Uterus (tissue), 2 donors: ENCODE measurements around the gene SFPQ.

Experiments used
- CTCF ChIP-seq, 4 experiments: fragments of 200-600 bp in 2 of 4; fragments of 450-650 bp in 2 of 4; sonication (generic) in 2 of 4; IDR thresholded peaks; one replicate each; pipeline ENCODE4 v1.5.1; 2016 to 2019; ENCODE audit warnings: antibody characterized with exemption in 4 of 4, mild to moderate bottlenecking in 2 of 4, moderate library complexity in 1 of 4
- POLR2A ChIP-seq, 2 donors: fragments of 450-650 bp; IDR thresholded peaks; one replicate each; pipeline ENCODE4 v1.6.1; 2016; ENCODE audit warnings: antibody characterized with exemption in 2 of 2, mild to moderate bottlenecking in 1 of 2, moderate library complexity in 1 of 2

- TF ChIP-seq CTCF (IDR thresholded peaks at IDR 0.05) = no peak
- TF ChIP-seq POLR2A (IDR thresholded peaks at IDR 0.05) = no peak
Observed at GRCh38 chr1:35229587-35230360, 36.8 kb upstream of the SFPQ start.
